Measurements from ENCODE around the gene GCN1. TPM values are rescaled to one million over a fixed set of nuclear protein-coding genes. Genes with fewer than 3 reads are reported as not detected.

GCN1 gene
- total RNA-seq, 4 donors from 2014 or later = 36.4 to 56.7 (median 41.6) TPM

DNA sequence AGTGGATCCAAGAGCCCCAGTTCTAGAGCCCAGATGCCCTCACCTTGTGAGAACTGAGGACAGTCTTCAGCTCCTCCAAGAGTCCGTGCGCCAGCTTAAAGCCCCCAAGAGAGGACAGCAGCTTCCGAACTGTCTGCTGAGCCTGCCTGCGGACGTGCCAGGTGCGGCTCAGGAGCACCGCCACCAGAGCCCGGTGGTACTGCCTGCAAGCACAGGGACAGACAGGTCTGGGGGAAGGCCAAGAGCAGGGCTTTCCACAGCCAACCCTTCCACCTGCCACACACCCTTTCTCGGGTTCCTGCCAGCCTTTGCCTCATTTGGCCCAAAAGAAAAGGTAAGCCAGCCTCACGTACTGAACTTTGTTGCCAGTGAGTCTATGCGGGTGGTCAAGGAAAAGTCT lies 30.2 kb downstream of the GCN1 start:
- TF ChIP-seq, protein P1, sequence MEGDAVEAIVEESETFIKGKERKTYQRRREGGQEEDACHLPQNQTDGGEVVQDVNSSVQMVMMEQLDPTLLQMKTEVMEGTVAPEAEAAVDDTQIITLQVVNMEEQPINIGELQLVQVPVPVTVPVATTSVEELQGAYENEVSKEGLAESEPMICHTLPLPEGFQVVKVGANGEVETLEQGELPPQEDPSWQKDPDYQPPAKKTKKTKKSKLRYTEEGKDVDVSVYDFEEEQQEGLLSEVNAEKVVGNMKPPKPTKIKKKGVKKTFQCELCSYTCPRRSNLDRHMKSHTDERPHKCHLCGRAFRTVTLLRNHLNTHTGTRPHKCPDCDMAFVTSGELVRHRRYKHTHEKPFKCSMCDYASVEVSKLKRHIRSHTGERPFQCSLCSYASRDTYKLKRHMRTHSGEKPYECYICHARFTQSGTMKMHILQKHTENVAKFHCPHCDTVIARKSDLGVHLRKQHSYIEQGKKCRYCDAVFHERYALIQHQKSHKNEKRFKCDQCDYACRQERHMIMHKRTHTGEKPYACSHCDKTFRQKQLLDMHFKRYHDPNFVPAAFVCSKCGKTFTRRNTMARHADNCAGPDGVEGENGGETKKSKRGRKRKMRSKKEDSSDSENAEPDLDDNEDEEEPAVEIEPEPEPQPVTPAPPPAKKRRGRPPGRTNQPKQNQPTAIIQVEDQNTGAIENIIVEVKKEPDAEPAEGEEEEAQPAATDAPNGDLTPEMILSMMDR (IDR thresholded peaks at IDR 0.05; ENCODE audit: low read depth) = no peak

- TF ChIP-seq, protein P1 (IDR thresholded peaks at IDR 0.05; ENCODE audit: low read depth) = no peak
Observed at GRCh38 chr12:120162763-120163162, 31.8 kb downstream of the GCN1 start.

GRCh38 chr12:120161852-120162251 lies 32.7 kb downstream of the GCN1 start:
- TF ChIP-seq, protein P1 (IDR thresholded peaks at IDR 0.05; ENCODE audit: low read depth) = no peak

DNA sequence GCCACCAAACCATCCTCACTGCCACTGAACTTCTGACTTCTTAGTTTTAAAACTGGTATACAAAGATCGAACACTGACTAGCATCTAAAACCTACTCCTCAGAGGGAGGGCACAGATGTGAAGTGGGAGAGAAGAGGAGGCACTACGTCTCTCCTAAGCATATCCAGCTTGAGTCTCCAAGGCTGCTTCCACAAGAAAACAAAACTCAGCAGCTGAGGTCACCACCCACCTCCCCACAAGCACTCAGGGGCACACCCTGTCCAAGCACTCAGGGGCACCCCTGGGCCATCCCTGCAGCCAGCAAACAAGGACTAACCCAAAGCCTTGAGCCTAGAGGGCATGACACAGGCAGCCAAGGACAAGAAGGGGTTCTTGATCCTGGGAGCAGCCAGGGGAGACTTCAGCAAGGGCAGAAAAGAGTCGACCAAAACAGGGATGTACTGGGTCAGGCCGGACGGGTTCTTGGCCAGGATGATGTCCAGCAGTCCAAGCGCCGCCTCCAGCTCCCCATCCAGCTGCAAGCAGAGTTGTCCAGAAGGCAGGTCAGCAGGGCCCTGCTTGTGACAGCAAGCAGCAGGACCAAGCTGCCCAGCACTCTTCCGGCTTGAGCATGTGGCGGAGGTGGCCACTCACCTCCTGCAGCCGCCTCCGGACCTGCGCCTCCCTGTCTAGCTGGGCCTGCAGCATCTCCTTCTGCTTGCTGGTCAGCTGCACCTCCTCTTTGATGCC lies 34.8 kb downstream of the GCN1 start:
- TF ChIP-seq, protein P1 (IDR thresholded peaks at IDR 0.05; ENCODE audit: low read depth) = no peak

DNA sequence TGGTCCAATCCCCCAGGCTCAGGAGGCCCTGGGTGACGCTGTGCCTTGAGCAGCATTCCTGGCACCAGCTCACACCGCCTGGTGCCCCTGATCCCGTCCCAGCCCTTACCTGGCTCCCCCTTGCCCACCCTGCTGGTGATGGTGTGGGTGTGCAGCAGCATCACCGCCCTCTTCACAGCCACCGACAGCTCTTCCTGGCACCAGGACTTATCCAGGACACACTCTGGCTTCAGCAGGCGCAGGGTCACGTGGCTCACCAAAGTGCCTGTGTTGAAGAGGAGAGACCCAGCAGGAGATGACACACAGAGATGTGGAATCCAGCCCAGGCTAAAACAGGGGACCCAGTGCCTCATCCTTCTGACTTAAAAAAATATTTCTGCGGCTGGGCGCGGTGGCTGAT lies 36.2 kb downstream of the GCN1 start:
- TF ChIP-seq, protein P1 (IDR thresholded peaks at IDR 0.05; ENCODE audit: low read depth) = no peak

GRCh38 chr12:120157678-120158077 lies 36.8 kb downstream of the GCN1 start:
- TF ChIP-seq, protein P1 (IDR thresholded peaks at IDR 0.05; ENCODE audit: low read depth) = no peak

DNA sequence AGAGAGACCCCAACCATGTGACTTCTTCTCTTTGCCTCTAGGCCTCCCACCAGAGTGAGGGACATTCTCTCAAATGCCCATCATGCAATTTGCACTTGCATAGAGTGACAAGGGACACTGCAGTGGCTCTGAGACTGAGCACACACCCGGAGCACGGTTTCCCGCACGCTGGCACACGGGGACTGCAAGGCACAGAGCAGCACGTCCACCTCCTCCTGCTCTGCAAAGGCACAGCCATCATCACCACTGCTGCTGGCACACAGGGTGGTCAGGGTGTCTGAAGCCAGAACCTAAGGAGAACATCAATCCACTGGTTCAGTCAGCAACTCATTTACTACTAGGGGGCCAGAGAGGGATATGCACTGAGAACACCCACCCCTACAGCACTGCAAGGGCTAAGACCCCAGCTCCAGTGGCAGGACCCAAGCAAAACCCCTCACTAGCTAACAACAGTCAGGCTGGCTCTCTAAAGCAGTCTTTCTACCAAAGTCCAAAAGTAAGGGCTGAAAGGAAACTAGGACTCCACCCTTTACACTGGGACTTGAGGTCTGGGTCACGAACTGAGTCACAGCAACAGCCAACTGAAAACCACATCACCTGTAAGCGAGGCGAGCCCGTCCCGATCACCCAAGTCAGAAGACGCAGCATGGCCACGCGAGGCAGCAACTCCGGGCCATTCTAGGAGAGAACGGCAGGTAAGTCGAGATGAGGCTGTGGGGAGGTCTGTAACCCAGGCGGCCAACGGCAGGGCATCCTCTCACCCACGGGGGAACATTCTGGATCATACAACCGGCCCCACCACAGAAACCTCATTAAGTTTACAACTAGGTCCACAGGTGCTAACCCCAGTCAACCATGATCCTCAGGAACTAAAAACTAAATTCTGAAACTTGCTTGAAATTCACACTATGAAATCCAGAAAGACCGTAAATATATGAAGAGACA lies 37.9 kb downstream of the GCN1 start:
- TF ChIP-seq, protein P1 (IDR thresholded peaks at IDR 0.05; ENCODE audit: low read depth) = no peak

All from subcutaneous adipose tissue (tissue), 4 donors.